Stimulated activated effector memory CD8-positive, alpha-beta T cell treated with anti-CD3 and anti-CD28 coated beads, Interleukin-12 subunit alpha, Interleukin-12 subunit beta, amount 100 ng/mL, for 72 hours (primary cell): ENCODE data around the gene NPLOC4.
A peak's percentile ranks its signal among the peaks of the same experiment; 100 is the strongest.
"Not testable (repeated sequence)": the region's sequence is repeated elsewhere in the genome, so short reads cannot be mapped to it uniquely, and the experiment has no call there.

ENCODE experiments used
- ATAC-seq: fragments of 150-1000 bp; cut with Tn5 transposase; 2 replicates; pipeline ENCODE4 v1.10.0; 2021
- DNase-seq, 2 donors: peaks; one replicate each; pipeline ENCODE4 v3.0.0; 2021 to 2022; ENCODE audit warnings: low spot score in 2 of 2
- H3K27ac Mint-ChIP-seq: one replicate; pipeline ENCODE4 v1.8.0; 2022; ENCODE audit warnings: mild to moderate bottlenecking, mixed read lengths
- H3K36me3 Mint-ChIP-seq: one replicate; pipeline ENCODE4 v1.8.0; 2022; ENCODE audit warnings: mild to moderate bottlenecking, mixed read lengths
- H3K4me1 Mint-ChIP-seq: one replicate; pipeline ENCODE4 v1.8.0; 2022; ENCODE audit warnings: mixed read lengths
- H3K4me3 Mint-ChIP-seq: one replicate; pipeline ENCODE4 v1.8.0; 2022; ENCODE audit warnings: mild to moderate bottlenecking, mixed read lengths
- H3K9me3 Mint-ChIP-seq: one replicate; pipeline ENCODE4 v1.8.0; 2022; ENCODE audit warnings: mixed read lengths

NPLOC4 gene

GRCh38 chr17:81589612-81590011 is 47.3 kb downstream of the NPLOC4 start:
- ATAC-seq (no peak), DNase-seq (no peak)
- H3K27ac Mint-ChIP-seq: no peak overlapping the region
- no peaks in the 10 kb centered on the region for H3K9me3 Mint-ChIP-seq
- H3K4me1 Mint-ChIP-seq: no peaks in the 10 kb centered on the region
- peaks cover 100% of the 10 kb centered on the region for H3K36me3 Mint-ChIP-seq
- H3K4me3 Mint-ChIP-seq: no peak overlapping the region

- ATAC-seq (no peak), DNase-seq (no peak)
- no peak overlapping the region for H3K27ac Mint-ChIP-seq
- no peak overlapping the region for H3K4me3 Mint-ChIP-seq
- peaks cover 100% of the 10 kb centered on the region for H3K36me3 Mint-ChIP-seq
- no peaks in the 10 kb centered on the region for H3K4me1 Mint-ChIP-seq
- H3K9me3 Mint-ChIP-seq: no peaks in the 10 kb centered on the region
Observed at GRCh38 chr17:81586096-81586495, 50.8 kb downstream of the NPLOC4 start.

- not testable (repeated sequence) for ATAC-seq, DNase-seq, H3K9me3 Mint-ChIP-seq, H3K4me3 Mint-ChIP-seq, H3K27ac Mint-ChIP-seq
- H3K36me3 Mint-ChIP-seq: peaks cover 93% of the 10 kb centered on the region
- peaks cover 11% of the 10 kb centered on the region for H3K4me1 Mint-ChIP-seq
Observed at GRCh38 chr17:81584771-81585170, 52.1 kb downstream of the NPLOC4 start.

- peaks cover 84% of the 10 kb centered on the region for H3K36me3 Mint-ChIP-seq
- H3K4me3 Mint-ChIP-seq: no peak overlapping the region
- no peak for ATAC-seq
- peaks cover 17% of the 10 kb centered on the region for H3K4me1 Mint-ChIP-seq
- H3K9me3 Mint-ChIP-seq: no peaks in the 10 kb centered on the region
- H3K27ac Mint-ChIP-seq: peak overlapping the region; percentile 83
- DNase-seq: no peak
Observed at GRCh38 chr17:81583589-81584342, 53.1 kb downstream of the NPLOC4 start.

GRCh38 chr17:81582749-81583148 is 54.2 kb downstream of the NPLOC4 start:
- H3K4me1 Mint-ChIP-seq: peaks cover 26% of the 10 kb centered on the region
- H3K9me3 Mint-ChIP-seq: no peaks in the 10 kb centered on the region
- no peak overlapping the region for H3K4me3 Mint-ChIP-seq
- H3K27ac Mint-ChIP-seq: no peak overlapping the region
- no peak for DNase-seq
- no peak for ATAC-seq
- H3K36me3 Mint-ChIP-seq: peaks cover 80% of the 10 kb centered on the region

GRCh38 chr17:81582341-81582740 is 54.6 kb downstream of the NPLOC4 start:
- Mint-ChIP-seq H3K4me1 (peaks cover 30% of the 10 kb centered on the region), H3K27ac (no peak overlapping the region), H3K36me3 (peaks cover 76% of the 10 kb centered on the region), H3K9me3 (no peaks in the 10 kb centered on the region), H3K4me3 (no peak overlapping the region)
- ATAC-seq (peak; percentile 39), DNase-seq (no peak)

GRCh38 chr17:81581758-81582157 is 55.2 kb downstream of the NPLOC4 start:
- no peak for ATAC-seq

GRCh38 chr17:81580481-81580880 is 56.4 kb downstream of the NPLOC4 start:
- H3K27ac Mint-ChIP-seq: peak overlapping the region; percentile 70
- no peaks in the 10 kb centered on the region for H3K9me3 Mint-ChIP-seq

More at GRCh38 chr17:81581758-81582157, 55.2 kb downstream of the NPLOC4 start:
- Mint-ChIP-seq H3K4me1 (peaks cover 33% of the 10 kb centered on the region), H3K36me3 (peaks cover 70% of the 10 kb centered on the region), H3K9me3 (no peaks in the 10 kb centered on the region), H3K27ac (no peak overlapping the region), H3K4me3 (no peak overlapping the region)
- no peak for DNase-seq

GRCh38 chr17:81579821-81580321 is 57.0 kb downstream of the NPLOC4 start:
- Mint-ChIP-seq H3K9me3 (no peaks in the 10 kb centered on the region), H3K4me3 (no peak overlapping the region), H3K36me3 (peaks cover 66% of the 10 kb centered on the region), H3K27ac (peak overlapping the region; percentile 70), H3K4me1 (peaks cover 33% of the 10 kb centered on the region)
- DNase-seq (no peak), ATAC-seq (no peak)

More at GRCh38 chr17:81580481-81580880, 56.4 kb downstream of the NPLOC4 start:
- no peak for ATAC-seq
- peaks cover 66% of the 10 kb centered on the region for H3K36me3 Mint-ChIP-seq
- no peak for DNase-seq
- no peak overlapping the region for H3K4me3 Mint-ChIP-seq
- peaks cover 33% of the 10 kb centered on the region for H3K4me1 Mint-ChIP-seq

GRCh38 chr17:81579298-81579697 is 57.6 kb downstream of the NPLOC4 start:
- peak overlapping the region; percentile 70 for H3K27ac Mint-ChIP-seq
- H3K4me3 Mint-ChIP-seq: no peak overlapping the region
- H3K9me3 Mint-ChIP-seq: no peaks in the 10 kb centered on the region
- ATAC-seq (no peak), DNase-seq (no peak)
- peaks cover 33% of the 10 kb centered on the region for H3K4me1 Mint-ChIP-seq
- peaks cover 65% of the 10 kb centered on the region for H3K36me3 Mint-ChIP-seq

- H3K36me3 Mint-ChIP-seq: peaks cover 65% of the 10 kb centered on the region
- H3K4me3 Mint-ChIP-seq: no peak overlapping the region
- peak overlapping the region; percentile 85 for H3K27ac Mint-ChIP-seq
- peaks cover 33% of the 10 kb centered on the region for H3K4me1 Mint-ChIP-seq
- ATAC-seq (peak; percentile 71), DNase-seq (no peak)
- no peaks in the 10 kb centered on the region for H3K9me3 Mint-ChIP-seq
Observed at GRCh38 chr17:81578561-81579225, 58.2 kb downstream of the NPLOC4 start.

- Mint-ChIP-seq H3K4me3 (no peak overlapping the region), H3K4me1 (peaks cover 33% of the 10 kb centered on the region), H3K27ac (peak overlapping the region; percentile 85), H3K36me3 (peaks cover 62% of the 10 kb centered on the region), H3K9me3 (no peaks in the 10 kb centered on the region)
- DNase-seq (no peak), ATAC-seq (no peak)
Observed at GRCh38 chr17:81578038-81578441, 58.9 kb downstream of the NPLOC4 start.

- peak overlapping the region; percentile 85 for H3K27ac Mint-ChIP-seq
- DNase-seq (no peak), ATAC-seq (no peak)
- H3K36me3 Mint-ChIP-seq: peaks cover 62% of the 10 kb centered on the region
- no peaks in the 10 kb centered on the region for H3K9me3 Mint-ChIP-seq
- no peak overlapping the region for H3K4me3 Mint-ChIP-seq
- H3K4me1 Mint-ChIP-seq: peaks cover 33% of the 10 kb centered on the region
Observed at GRCh38 chr17:81577278-81578000, 59.5 kb downstream of the NPLOC4 start.

GRCh38 chr17:81576621-81577277 is 60.2 kb downstream of the NPLOC4 start:
- H3K4me3 Mint-ChIP-seq: no peak overlapping the region
- no peaks in the 10 kb centered on the region for H3K9me3 Mint-ChIP-seq
- peak overlapping the region; percentile 85 for H3K27ac Mint-ChIP-seq
- DNase-seq (no peak), ATAC-seq (no peak)
- H3K4me1 Mint-ChIP-seq: peaks cover 33% of the 10 kb centered on the region
- H3K36me3 Mint-ChIP-seq: peaks cover 62% of the 10 kb centered on the region

- ATAC-seq (no peak), DNase-seq (no peak)
- no peaks in the 10 kb centered on the region for H3K9me3 Mint-ChIP-seq
- peaks cover 62% of the 10 kb centered on the region for H3K36me3 Mint-ChIP-seq
- peaks cover 33% of the 10 kb centered on the region for H3K4me1 Mint-ChIP-seq
- H3K27ac Mint-ChIP-seq: no peak overlapping the region
- H3K4me3 Mint-ChIP-seq: no peak overlapping the region
Observed at GRCh38 chr17:81575836-81576235, 61.1 kb downstream of the NPLOC4 start.
